Upper lobe of left lung (tissue), 4 donors: ENCODE measurements around the gene RHOT1.

Experiments used
- CTCF ChIP-seq, 6 experiments: fragments of 450-650 bp in 4 of 6; fragments of 200-600 bp in 2 of 6; sonication (generic) in 2 of 6; IDR thresholded peaks; one replicate each; pipeline ENCODE4 v1.5.1; 2016 to 2019; ENCODE audit warnings: antibody characterized with exemption in 6 of 6
- POLR2A ChIP-seq, 4 donors: fragments of 450-650 bp; IDR thresholded peaks; one replicate each; pipeline ENCODE4 v1.5.1; 2016 to 2017; ENCODE audit warnings: antibody characterized with exemption in 4 of 4, mild to moderate bottlenecking in 2 of 4
- POLR2AphosphoS5 ChIP-seq, 2 donors: sonication (generic); formaldehyde crosslinking; IDR thresholded peaks; one replicate each; pipeline ENCODE4 v1.5.1; 2017; ENCODE audit warnings: antibody characterized with exemption in 2 of 2

GRCh38 chr17:32150358-32150757 is 8.1 kb downstream of the RHOT1 start:
- TF ChIP-seq CTCF (IDR thresholded peaks at IDR 0.05) (no peak), POLR2AphosphoS5 (IDR thresholded peaks at IDR 0.05) (no peak), POLR2A (IDR thresholded peaks at IDR 0.05) (no peak)
